GM21723 (cell line): Measurements from ENCODE around the gene TMEM53.

Experiments used
- ATAC-seq: cut with Tn5 transposase; IDR thresholded peaks from one replicate; pipeline ENCODE4 v1.9.1; 2021; ENCODE audit warnings: mild to moderate bottlenecking, moderate library complexity; ENCODE audit not compliant: unreplicated experiment

The TMEM53 gene

GRCh38 chr1:44648529-44649250, 25.6 kb downstream of the TMEM53 start:
- ATAC-seq = no peak

- ATAC-seq = no peak
These were observed 26.4 kb downstream of the TMEM53 start for GRCh38 chr1:44647896-44648295.

GRCh38 chr1:44646261-44647110, 27.8 kb downstream of the TMEM53 start:
- ATAC-seq = no peak

- ATAC-seq = no peak
These were observed 28.6 kb downstream of the TMEM53 start for GRCh38 chr1:44645476-44646244.

GRCh38 chr1:44644806-44645205, 29.5 kb downstream of the TMEM53 start:
- ATAC-seq = no peak

- ATAC-seq = no peak
These were observed 30.5 kb downstream of the TMEM53 start for GRCh38 chr1:44643721-44644334.

- ATAC-seq = no peak
These were observed 31.4 kb downstream of the TMEM53 start for GRCh38 chr1:44642925-44643324.

- no peak for ATAC-seq
These were observed 32.0 kb downstream of the TMEM53 start for GRCh38 chr1:44642255-44642654.

GRCh38 chr1:44641126-44642102, 32.9 kb downstream of the TMEM53 start:
- no peak for ATAC-seq

- no peak for ATAC-seq
These were observed 34.0 kb downstream of the TMEM53 start for GRCh38 chr1:44640200-44640853.

- no peak for ATAC-seq
These were observed 36.4 kb downstream of the TMEM53 start for GRCh38 chr1:44637702-44638411.

GRCh38 chr1:44636688-44637598, 37.3 kb downstream of the TMEM53 start:
- no peak for ATAC-seq

- ATAC-seq = no peak
These were observed 38.1 kb downstream of the TMEM53 start for GRCh38 chr1:44636083-44636687.

- no peak for ATAC-seq
These were observed 38.8 kb downstream of the TMEM53 start for GRCh38 chr1:44635439-44635838.

- no peak for ATAC-seq
These were observed 39.6 kb downstream of the TMEM53 start for GRCh38 chr1:44634606-44635189.

- no peak for ATAC-seq
These were observed 41.7 kb downstream of the TMEM53 start for GRCh38 chr1:44632598-44632997.
